Fibroblast of pulmonary artery (primary cell): ENCODE data around the gene NPFFR2.
A peak's percentile ranks its signal among the peaks of the same experiment; 100 is the strongest.
"Not testable (repeated sequence)": the region's sequence is repeated elsewhere in the genome, so short reads cannot be mapped to it uniquely, and the experiment has no call there.

Source experiments
- DNase-seq: peaks from one replicate; pipeline ENCODE4 v3.0.0-alpha.2; 2010; ENCODE audit warnings: low read depth
- H3K4me3 ChIP-seq: replicated peaks from 2 replicates; pipeline ENCODE4 v1.5.1; 2011; ENCODE audit warnings: low read depth, mild to moderate bottlenecking, control low read depth, low read length, moderate library complexity
- TF ChIP-seq, protein P1 (sequence below): IDR thresholded peaks from 2 replicates; pipeline ENCODE4 v1.5.1; 2011; ENCODE audit warnings: mild to moderate bottlenecking, control low read depth, low read length, inconsistent platforms; ENCODE audit errors: missing control alignments

NPFFR2 gene

GRCh38 chr4:72076562-72076961, 44.8 kb downstream of the NPFFR2 start:
- no peak overlapping the region for H3K4me3 ChIP-seq
- peak; percentile 40 for DNase-seq
- TF ChIP-seq, protein P1, sequence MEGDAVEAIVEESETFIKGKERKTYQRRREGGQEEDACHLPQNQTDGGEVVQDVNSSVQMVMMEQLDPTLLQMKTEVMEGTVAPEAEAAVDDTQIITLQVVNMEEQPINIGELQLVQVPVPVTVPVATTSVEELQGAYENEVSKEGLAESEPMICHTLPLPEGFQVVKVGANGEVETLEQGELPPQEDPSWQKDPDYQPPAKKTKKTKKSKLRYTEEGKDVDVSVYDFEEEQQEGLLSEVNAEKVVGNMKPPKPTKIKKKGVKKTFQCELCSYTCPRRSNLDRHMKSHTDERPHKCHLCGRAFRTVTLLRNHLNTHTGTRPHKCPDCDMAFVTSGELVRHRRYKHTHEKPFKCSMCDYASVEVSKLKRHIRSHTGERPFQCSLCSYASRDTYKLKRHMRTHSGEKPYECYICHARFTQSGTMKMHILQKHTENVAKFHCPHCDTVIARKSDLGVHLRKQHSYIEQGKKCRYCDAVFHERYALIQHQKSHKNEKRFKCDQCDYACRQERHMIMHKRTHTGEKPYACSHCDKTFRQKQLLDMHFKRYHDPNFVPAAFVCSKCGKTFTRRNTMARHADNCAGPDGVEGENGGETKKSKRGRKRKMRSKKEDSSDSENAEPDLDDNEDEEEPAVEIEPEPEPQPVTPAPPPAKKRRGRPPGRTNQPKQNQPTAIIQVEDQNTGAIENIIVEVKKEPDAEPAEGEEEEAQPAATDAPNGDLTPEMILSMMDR, result no peak

- DNase-seq, result no peak
- TF ChIP-seq, protein P1, result no peak
These were observed 45.5 kb downstream of the NPFFR2 start for GRCh38 chr4:72077346-72077745.

GRCh38 chr4:72084587-72085011, 52.8 kb downstream of the NPFFR2 start:
- TF ChIP-seq, protein P1, result no peak
- H3K4me3 ChIP-seq, result no peak overlapping the region
- no peak for DNase-seq

More at GRCh38 chr4:72077346-72077745, 45.5 kb downstream of the NPFFR2 start:
- H3K4me3 ChIP-seq, result no peak overlapping the region

DNA sequence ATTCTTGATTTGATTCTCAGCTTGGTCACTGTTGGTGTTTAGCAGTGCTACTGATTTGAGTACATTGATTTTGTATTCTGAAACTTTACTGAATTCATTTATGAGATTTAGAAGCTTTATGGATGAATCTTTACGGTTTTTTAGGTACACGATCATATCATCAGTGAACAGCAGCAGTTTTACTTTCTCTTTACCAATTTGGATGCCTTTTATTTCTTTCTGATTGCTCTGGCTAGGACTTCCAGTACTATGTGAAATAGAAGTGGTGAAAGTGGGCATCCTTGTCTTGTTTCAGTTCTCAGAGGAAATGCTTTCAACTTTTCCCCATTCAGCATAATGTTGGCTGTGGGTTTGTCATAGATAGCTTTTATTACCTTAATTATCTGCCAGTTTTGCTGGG, 58.8 kb downstream of the NPFFR2 start:
- H3K4me3 ChIP-seq, DNase-seq: not testable (repeated sequence)

DNA sequence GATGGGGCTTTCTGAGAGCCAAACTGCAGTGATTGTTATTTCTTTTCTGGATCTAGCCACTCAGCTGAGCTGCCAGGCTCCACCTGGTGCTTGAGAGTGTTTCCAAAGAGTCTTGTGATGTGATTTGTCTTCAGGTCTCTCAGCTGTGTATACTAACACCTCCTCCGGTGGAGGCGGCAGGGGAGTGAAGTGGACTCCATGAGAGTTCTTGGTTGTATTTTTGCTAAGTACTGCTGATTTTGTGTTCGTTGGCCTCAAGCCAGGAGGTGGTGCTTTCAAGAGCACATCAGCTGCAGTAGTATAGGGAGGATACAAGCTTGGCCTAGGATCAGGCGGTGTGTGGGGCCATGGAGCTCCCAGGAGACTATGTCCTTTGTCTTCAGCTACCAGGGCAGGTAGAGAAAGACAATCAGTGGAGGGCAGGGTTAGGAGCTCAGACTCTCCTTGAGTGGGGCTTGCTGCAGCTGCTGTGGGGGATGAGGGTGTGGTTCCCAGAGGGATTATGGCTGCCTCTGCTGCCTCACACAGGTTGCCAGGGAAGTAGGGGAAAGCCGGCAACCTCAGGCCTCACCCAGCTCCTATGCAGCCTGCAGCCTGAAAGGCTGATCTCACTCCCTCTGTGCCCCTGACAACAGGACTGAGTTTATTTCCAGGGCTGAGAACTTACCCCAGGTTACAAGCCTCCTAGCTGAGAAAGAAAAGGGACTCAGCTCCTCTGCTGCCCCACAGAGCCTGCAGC, 62.4 kb downstream of the NPFFR2 start:
- TF ChIP-seq, protein P1, result no peak
- H3K4me3 ChIP-seq, result no peak overlapping the region
- no peak for DNase-seq

GRCh38 chr4:72107456-72107855, 75.7 kb downstream of the NPFFR2 start:
- no peak for DNase-seq
- TF ChIP-seq, protein P1, result no peak
- H3K4me3 ChIP-seq, result no peak overlapping the region

- TF ChIP-seq, protein P1, result no peak
- no peak overlapping the region for H3K4me3 ChIP-seq
- DNase-seq, result no peak
These were observed 77.6 kb downstream of the NPFFR2 start for GRCh38 chr4:72109364-72109763.
